SK-N-SH (cell line): ENCODE data around the gene TPP2. TPM values are rescaled to one million over a fixed set of nuclear protein-coding genes. Genes with fewer than 3 reads are reported as not detected.

ENCODE experiments used
- CTCF ChIA-PET: fragments of 300-600, 350-600 bp; formaldehyde crosslinking; extraction: SDS; loops from one replicate; lab custom pipeline; 2021; lab: Yijun Ruan, JAX
- POLR2A ChIA-PET: fragments of 350-600 bp; sonication (Branson Sonifier 250); formaldehyde crosslinking; extraction: SDS; loops from one replicate; lab custom pipeline; 2020; ENCODE audit warnings: antibody characterized with exemption, inconsistent platforms; lab: Yijun Ruan, JAX
- DNase-seq: peaks from one replicate; pipeline ENCODE4 v3.0.0; 2012
- H2AFZ ChIP-seq: fragments of 200-600 bp; sonication (generic); 2 replicates; pipeline ENCODE4 v1.8.1; 2016; ENCODE audit warnings: antibody characterized with exemption, mild to moderate bottlenecking, low read depth
- H3F3A ChIP-seq: fragments of 200-600 bp; sonication (generic); replicated peaks from 2 replicates; pipeline ENCODE3; 2016; ENCODE audit warnings: antibody characterized with exemption, mild to moderate bottlenecking; ENCODE audit not compliant: insufficient read depth
- H3K27ac ChIP-seq, 2 experiments: fragments of 200-500 bp in 1 of 2; fragments of 200-600 bp in 1 of 2; sonication (Bioruptor generic) in 1 of 2; sonication (generic), shearing (Covaris generic) in 1 of 2; 2 replicates each; pipeline versions ENCODE4 v1.5.1 to v1.6.1; 2014 to 2016; ENCODE audit warnings: low read depth in 2 of 2, inconsistent platforms in 1 of 2, low read length in 1 of 2, mild to moderate bottlenecking in 1 of 2, mixed read lengths in 1 of 2
- H3K27me3 ChIP-seq: fragments of 200-600 bp; sonication (generic), shearing (Covaris generic); 2 replicates; pipeline ENCODE4 v1.6.1; 2016; ENCODE audit warnings: mixed run types; ENCODE audit not compliant: insufficient read depth
- H3K36me3 ChIP-seq, 2 experiments: fragments of 200-500 bp in 1 of 2; fragments of 200-600 bp in 1 of 2; sonication (Bioruptor generic) in 1 of 2; sonication (generic) in 1 of 2; replicated peaks in 1 of 2; 2 replicates each; pipeline versions ENCODE3 to v1.5.1; 2014 to 2016; ENCODE audit warnings: low read length in 1 of 2, mild to moderate bottlenecking in 1 of 2; ENCODE audit not compliant: insufficient read depth in 2 of 2, control insufficient read depth in 1 of 2
- H3K4me1 ChIP-seq, 2 experiments: fragments of 200-500 bp in 1 of 2; fragments of 200-600 bp in 1 of 2; sonication (Bioruptor generic) in 1 of 2; sonication (generic), shearing (Covaris generic) in 1 of 2; 2 replicates each; pipeline versions ENCODE4 v1.5.1 to v1.6.1; 2014 to 2016; ENCODE audit warnings: low read depth in 1 of 2, low read length in 1 of 2, mixed run types in 1 of 2; ENCODE audit not compliant: insufficient read depth in 2 of 2, control insufficient read depth in 1 of 2
- H3K4me2 ChIP-seq: fragments of 200-600 bp; sonication (generic), shearing (Covaris generic); 2 replicates; pipeline ENCODE4 v1.6.1; 2017; ENCODE audit warnings: mixed run types
- H3K4me3 ChIP-seq, 2 experiments: fragments of 200-500 bp in 1 of 2; fragments of 200-600 bp in 1 of 2; sonication (Bioruptor generic) in 1 of 2; sonication (generic), shearing (Covaris generic) in 1 of 2; 2 replicates each; pipeline versions ENCODE4 v1.5.1 to v1.8.1; 2014 to 2016; ENCODE audit warnings: low read depth in 2 of 2, inconsistent platforms in 1 of 2, low read length in 1 of 2, mild to moderate bottlenecking in 1 of 2, mixed read lengths in 1 of 2, moderate library complexity in 1 of 2
- H3K79me2 ChIP-seq: fragments of 200-600 bp; sonication (generic); 2 replicates; pipeline ENCODE4 v1.8.1; 2017; ENCODE audit warnings: mild to moderate bottlenecking; ENCODE audit not compliant: insufficient read depth
- H3K9ac ChIP-seq: fragments of 200-600 bp; sonication (generic); 2 replicates; pipeline ENCODE4 v1.6.1; 2017; ENCODE audit warnings: mixed run types
- H3K9me2 ChIP-seq: fragments of 200-600 bp; sonication (generic); 2 replicates; pipeline ENCODE4 v1.6.1; 2017; ENCODE audit warnings: mixed run types
- H3K9me3 ChIP-seq: fragments of 200-600 bp; sonication (generic); 2 replicates; pipeline ENCODE4 v1.6.1; 2017; ENCODE audit warnings: mixed run types, mild to moderate bottlenecking, moderate library complexity
- H4K20me1 ChIP-seq: fragments of 200-600 bp; sonication (generic); 2 replicates; pipeline ENCODE4 v1.6.1; 2017; ENCODE audit warnings: mild to moderate bottlenecking, mixed run types; ENCODE audit not compliant: insufficient read depth
- CHD2 ChIP-seq: fragments of 150-350 bp; IDR thresholded peaks from 2 replicates; pipeline ENCODE4 v1.6.1; 2018; ENCODE audit warnings: low read length; ENCODE audit not compliant: partially characterized antibody
- EP300 ChIP-seq, 2 experiments: IDR thresholded peaks; 2 replicates each; pipeline versions ENCODE4 v1.4.0 to v1.6.1; 2012; ENCODE audit warnings: borderline replicate concordance in 1 of 2, low read depth in 1 of 2, low read length in 1 of 2
- EZH2phosphoT487 ChIP-seq: fragments of 200-600 bp; sonication (generic); IDR thresholded peaks from 2 replicates; pipeline ENCODE4 v1.6.1; 2017; ENCODE audit warnings: low read depth, mixed run types, mild to moderate bottlenecking, antibody characterized with exemption, moderate library complexity, borderline replicate concordance
- FOXM1 ChIP-seq: IDR thresholded peaks from 2 replicates; pipeline ENCODE4 v1.4.0; 2012; ENCODE audit warnings: low read depth, mild to moderate bottlenecking
- IRF3 ChIP-seq: fragments of 150-350 bp; IDR thresholded peaks from 2 replicates; pipeline ENCODE4 v1.6.1; 2016; ENCODE audit warnings: mild to moderate bottlenecking, low read depth, low read length
- MXI1 ChIP-seq: IDR thresholded peaks from 2 replicates; pipeline ENCODE4 v1.6.1; 2012; ENCODE audit warnings: mild to moderate bottlenecking, low read depth, low read length, improper control_type of control experiment
- NFIC ChIP-seq: IDR thresholded peaks from 2 replicates; pipeline ENCODE4 v1.4.0; 2012; ENCODE audit warnings: borderline replicate concordance
- RAD21 ChIP-seq: IDR thresholded peaks from 2 replicates; pipeline ENCODE4 v1.6.1; 2012; ENCODE audit warnings: mild to moderate bottlenecking, low read length
- RCOR1 ChIP-seq: fragments of 150-350 bp; IDR thresholded peaks from 2 replicates; pipeline ENCODE4 v1.6.1; 2017; ENCODE audit warnings: antibody characterized with exemption, low read length
- RFX5 ChIP-seq: IDR thresholded peaks from 2 replicates; pipeline ENCODE4 v1.6.1; 2012; ENCODE audit warnings: mild to moderate bottlenecking, improper control_type of control experiment, low read length
- RXRA ChIP-seq: IDR thresholded peaks from 2 replicates; pipeline ENCODE4 v1.4.0; 2012; ENCODE audit warnings: low read depth, mild to moderate bottlenecking, borderline replicate concordance
- SIN3A ChIP-seq: IDR thresholded peaks from 2 replicates; pipeline ENCODE4 v1.6.1; 2012; ENCODE audit warnings: low read depth, mild to moderate bottlenecking, low read length, moderate library complexity, borderline replicate concordance
- TEAD4 ChIP-seq: IDR thresholded peaks from 2 replicates; pipeline ENCODE4 v1.4.0; 2012; ENCODE audit warnings: mild to moderate bottlenecking, borderline replicate concordance; ENCODE audit not compliant: insufficient read depth
- USF1 ChIP-seq: IDR thresholded peaks from 2 replicates; pipeline ENCODE4 v1.4.0; 2012; ENCODE audit warnings: low read depth, borderline replicate concordance
- YY1 ChIP-seq: IDR thresholded peaks from 2 replicates; pipeline ENCODE4 v1.4.0; 2012; ENCODE audit warnings: low read depth, mild to moderate bottlenecking
- WGBS: methylation state at CpG from one replicate; pipeline ENCODE4 v1.1.6; 2017; ENCODE audit warnings: low lambda C conversion rate; 5-methylcytosine and 5-hydroxymethylcytosine counted together
- polyA plus RNA-seq, 3 experiments: library from polyadenylated mRNA; depleted of rRNA; stranded (reverse); fragments of >200 nt; gene quantifications; 2 replicates each; pipeline ENCODE4 v1.2.3, GENCODE V29; 2012
- TF ChIP-seq, protein P1 (sequence below): fragments of 200-600 bp; sonication (generic); IDR thresholded peaks from 2 replicates; pipeline ENCODE4 v1.6.1; 2017; ENCODE audit warnings: antibody characterized with exemption, mild to moderate bottlenecking, moderate library complexity

Gene TPP2
- polyA plus RNA-seq, 1 of the 3 experiments (the other 2 are of a cell fraction): 8.3 TPM

DNA sequence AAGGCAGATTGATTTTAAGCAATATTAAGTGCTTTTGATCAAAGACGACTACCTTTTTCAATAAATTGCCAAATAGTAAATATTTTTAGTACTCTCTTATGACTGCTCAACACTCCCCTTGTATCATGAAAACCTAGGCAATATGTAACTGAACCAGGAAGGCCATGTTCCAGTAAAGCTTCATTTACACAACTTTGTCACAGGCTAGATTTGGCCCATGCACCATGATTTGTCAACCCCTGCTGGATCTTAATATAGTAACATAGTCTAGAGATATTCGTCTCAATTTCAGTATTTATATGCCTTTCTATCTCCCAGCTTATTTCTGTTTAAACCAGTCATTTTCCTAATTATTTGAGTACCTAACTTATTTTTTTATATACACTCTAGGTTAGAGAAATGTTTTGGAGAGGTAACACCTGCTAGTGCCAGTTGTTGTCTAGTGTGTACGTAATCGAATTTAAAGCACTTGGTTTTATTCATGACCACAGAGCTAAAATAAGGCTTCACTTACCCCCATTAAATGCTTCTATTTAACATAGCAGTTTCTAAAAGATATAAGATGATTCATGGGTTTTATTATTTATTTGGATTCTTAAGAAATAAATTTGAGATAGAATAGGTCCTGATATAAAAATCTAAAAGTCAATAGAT, 21.0 kb downstream of the TPP2 start:
- no peaks in the 10 kb centered on the region for H3K9me3 ChIP-seq
- no peaks in the 10 kb centered on the region for H3K9me2 ChIP-seq
- WGBS: 98% methylated on average over 4 of the region's 4 CpGs
- no peak overlapping the region for H3K4me3 ChIP-seq
- peaks cover 7% of the 10 kb centered on the region for H3K79me2 ChIP-seq
- no peak overlapping the region for H3K9ac ChIP-seq
- H3K36me3 ChIP-seq: peaks cover 54 to 62% of the 10 kb centered on the region in 2 experiments
- no peak for TF ChIP-seq RXRA
- no peak for TF ChIP-seq MXI1
- no peak for TF ChIP-seq RAD21
- TF ChIP-seq RCOR1: no peak
- no peak for TF ChIP-seq YY1
- TF ChIP-seq CHD2: no peak
- no peak for TF ChIP-seq EZH2phosphoT487
- TF ChIP-seq NFIC: no peak
- no peaks in the 10 kb centered on the region for H3F3A ChIP-seq
- H3K4me2 ChIP-seq: no peak overlapping the region
- CTCF ChIA-PET: interaction anchor here (1.1 kb wide), 1 partner anchor 26 kb away, joined by 3 read pairs; no protein-coding TSS in a partner anchor
- no peak overlapping the region for H3K27ac ChIP-seq
- H3K4me1 ChIP-seq: no peaks in the 10 kb centered on the region
- no peaks in the 10 kb centered on the region for H3K27me3 ChIP-seq
- DNase-seq: no peak
- H2AFZ ChIP-seq: no peak overlapping the region
- no peaks in the 10 kb centered on the region for H4K20me1 ChIP-seq
- POLR2A ChIA-PET: no interaction called here

GRCh38 chr13:102620516-102620915, 23.7 kb downstream of the TPP2 start:
- H3K79me2 ChIP-seq: no peaks in the 10 kb centered on the region; the same call in none of the 2 replicates
- H3K4me3 ChIP-seq: no peak overlapping the region
- H3F3A ChIP-seq: no peaks in the 10 kb centered on the region
- H3K27me3 ChIP-seq: no peaks in the 10 kb centered on the region
- peaks cover 66 to 72% of the 10 kb centered on the region in 2 experiments for H3K36me3 ChIP-seq
- no peak overlapping the region for H3K4me2 ChIP-seq
- DNase-seq: no peak
- WGBS: 99% methylated on average over 6 of the region's 6 CpGs
- no peaks in the 10 kb centered on the region for H3K9me2 ChIP-seq
- H3K27ac ChIP-seq: no peak overlapping the region
- H3K9ac ChIP-seq: no peak overlapping the region
- TF ChIP-seq CHD2 (no peak), FOXM1 (no peak), EP300 (IDR thresholded peaks at IDR 0.05; ENCODE audit: borderline replicate concordance in 1 of 2, low read depth in 1 of 2, low read length in 1 of 2) (no peak), TEAD4 (no peak), RFX5 (no peak), RCOR1 (no peak), USF1 (no peak), RXRA (no peak), IRF3 (no peak), SIN3A (no peak)
- TF ChIP-seq, protein P1, sequence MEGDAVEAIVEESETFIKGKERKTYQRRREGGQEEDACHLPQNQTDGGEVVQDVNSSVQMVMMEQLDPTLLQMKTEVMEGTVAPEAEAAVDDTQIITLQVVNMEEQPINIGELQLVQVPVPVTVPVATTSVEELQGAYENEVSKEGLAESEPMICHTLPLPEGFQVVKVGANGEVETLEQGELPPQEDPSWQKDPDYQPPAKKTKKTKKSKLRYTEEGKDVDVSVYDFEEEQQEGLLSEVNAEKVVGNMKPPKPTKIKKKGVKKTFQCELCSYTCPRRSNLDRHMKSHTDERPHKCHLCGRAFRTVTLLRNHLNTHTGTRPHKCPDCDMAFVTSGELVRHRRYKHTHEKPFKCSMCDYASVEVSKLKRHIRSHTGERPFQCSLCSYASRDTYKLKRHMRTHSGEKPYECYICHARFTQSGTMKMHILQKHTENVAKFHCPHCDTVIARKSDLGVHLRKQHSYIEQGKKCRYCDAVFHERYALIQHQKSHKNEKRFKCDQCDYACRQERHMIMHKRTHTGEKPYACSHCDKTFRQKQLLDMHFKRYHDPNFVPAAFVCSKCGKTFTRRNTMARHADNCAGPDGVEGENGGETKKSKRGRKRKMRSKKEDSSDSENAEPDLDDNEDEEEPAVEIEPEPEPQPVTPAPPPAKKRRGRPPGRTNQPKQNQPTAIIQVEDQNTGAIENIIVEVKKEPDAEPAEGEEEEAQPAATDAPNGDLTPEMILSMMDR: no peak
- TF ChIP-seq, all 33 proteins: peak for 0
- Histone ChIP-seq H3K4me1 (no peaks in the 10 kb centered on the region), H2AFZ (no peak overlapping the region), H3K9me3 (no peaks in the 10 kb centered on the region), H4K20me1 (no peaks in the 10 kb centered on the region)
- ChIA-PET POLR2A (no interaction called here), CTCF (no interaction called here)
